ENCODE measurements around the gene GLA.

GRCh38 chrX:101409043-101409442 lies 1.3 kb upstream of the GLA start:
- TF ChIP-seq, protein P1, sequence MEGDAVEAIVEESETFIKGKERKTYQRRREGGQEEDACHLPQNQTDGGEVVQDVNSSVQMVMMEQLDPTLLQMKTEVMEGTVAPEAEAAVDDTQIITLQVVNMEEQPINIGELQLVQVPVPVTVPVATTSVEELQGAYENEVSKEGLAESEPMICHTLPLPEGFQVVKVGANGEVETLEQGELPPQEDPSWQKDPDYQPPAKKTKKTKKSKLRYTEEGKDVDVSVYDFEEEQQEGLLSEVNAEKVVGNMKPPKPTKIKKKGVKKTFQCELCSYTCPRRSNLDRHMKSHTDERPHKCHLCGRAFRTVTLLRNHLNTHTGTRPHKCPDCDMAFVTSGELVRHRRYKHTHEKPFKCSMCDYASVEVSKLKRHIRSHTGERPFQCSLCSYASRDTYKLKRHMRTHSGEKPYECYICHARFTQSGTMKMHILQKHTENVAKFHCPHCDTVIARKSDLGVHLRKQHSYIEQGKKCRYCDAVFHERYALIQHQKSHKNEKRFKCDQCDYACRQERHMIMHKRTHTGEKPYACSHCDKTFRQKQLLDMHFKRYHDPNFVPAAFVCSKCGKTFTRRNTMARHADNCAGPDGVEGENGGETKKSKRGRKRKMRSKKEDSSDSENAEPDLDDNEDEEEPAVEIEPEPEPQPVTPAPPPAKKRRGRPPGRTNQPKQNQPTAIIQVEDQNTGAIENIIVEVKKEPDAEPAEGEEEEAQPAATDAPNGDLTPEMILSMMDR (IDR thresholded peaks at IDR 0.05; ENCODE audit: low read depth, low read length, missing input control), result no peak
- TF ChIP-seq EGR1 (IDR thresholded peaks at IDR 0.05; ENCODE audit: low read depth in 2 of 2), result no peak
- TF ChIP-seq ATF3 (IDR thresholded peaks at IDR 0.05), result no peak

All from liver (tissue), 3 donors.